GM12878 (cell line): ENCODE data around the gene DUT. TPM values are rescaled to one million over a fixed set of nuclear protein-coding genes. Genes with fewer than 3 reads are reported as not detected.

Source experiments
- ATAC-seq: fragments of 200-7000 bp; cut with Tn5 transposase; 3 replicates; pipeline ENCODE4 v1.9.1; 2020; ENCODE audit warnings: mild to moderate bottlenecking, moderate library complexity
- BruUV-seq: library from RNA; stranded (reverse); fragments of 400-500 nt; replicated peaks from 2 replicates; lab custom pipeline; 2021; lab: Mats Ljungman, UMichigan
- CTCF ChIA-PET: fragments of 300-600 bp; sonication (Branson Sonifier 250); formaldehyde crosslinking; extraction: SDS; loops from one replicate; lab custom pipeline; 2021; ENCODE audit warnings: inconsistent platforms; lab: Yijun Ruan, JAX
- POLR2A ChIA-PET: fragments of 350-600 bp; formaldehyde crosslinking; extraction: SDS; loops from one replicate; lab custom pipeline; 2021; ENCODE audit warnings: inconsistent platforms; lab: Charles Lee
- RAD21 ChIA-PET: fragments of 300-600 bp; sonication (Branson Sonifier 250); formaldehyde crosslinking; loops from one replicate; lab custom pipeline; 2023; ENCODE audit warnings: antibody characterized with exemption; ENCODE audit not compliant: unreplicated experiment; lab: Charles Lee
- SMC1A ChIA-PET: fragments of 300-600 bp; sonication (Branson Sonifier 250); formaldehyde crosslinking; loops from one replicate; lab custom pipeline; 2023; ENCODE audit not compliant: unreplicated experiment, uncharacterized antibody; lab: Charles Lee
- DNase-seq: peaks from one replicate; pipeline ENCODE4 v3.0.0-alpha.2; 2011; ENCODE audit warnings: low read depth, low spot score
- FAIRE-seq: peaks from 3 replicates; lab custom pipeline; 2011; peaks lifted over from hg19 to GRCh38; lab: Jason Lieb, UNC
- H2AFZ ChIP-seq: 2 replicates; pipeline ENCODE4 v1.6.0; 2011; ENCODE audit warnings: low read depth, low read length, control low read depth; ENCODE audit not compliant: control insufficient read depth
- H3K27ac ChIP-seq: 2 replicates; pipeline ENCODE4 v1.5.1; 2011; ENCODE audit warnings: control low read depth; ENCODE audit not compliant: control insufficient read depth, insufficient read depth
- H3K27me3 ChIP-seq, 2 experiments: replicated peaks in 1 of 2; 2 replicates each; pipeline versions ENCODE4 v1.6.0 to v1.6.1; 2011; ENCODE audit warnings: low read length in 1 of 2; ENCODE audit not compliant: control insufficient read depth in 2 of 2, insufficient read depth in 2 of 2
- H3K36me3 ChIP-seq, 2 experiments: 2 replicates each; pipeline ENCODE4 v1.5.1; 2011; ENCODE audit warnings: low read length in 1 of 2; ENCODE audit not compliant: control insufficient read depth in 2 of 2, insufficient read depth in 2 of 2
- H3K4me1 ChIP-seq: 2 replicates; pipeline ENCODE4 v1.6.1; 2011; ENCODE audit warnings: mild to moderate bottlenecking, low read length, moderate library complexity, mixed read lengths; ENCODE audit not compliant: control insufficient read depth, insufficient read depth
- H3K4me2 ChIP-seq: 2 replicates; pipeline ENCODE4 v1.6.0; 2011; ENCODE audit warnings: control low read depth; ENCODE audit not compliant: control insufficient read depth, insufficient read depth
- H3K4me3 ChIP-seq: fragments of 200-600 bp; sonication (generic); 2 replicates; pipeline ENCODE4 v1.5.1; 2016
- H3K79me2 ChIP-seq: 2 replicates; pipeline ENCODE4 v1.6.0; 2011; ENCODE audit warnings: low read length; ENCODE audit not compliant: control insufficient read depth, insufficient read depth
- H3K9ac ChIP-seq: 2 replicates; pipeline ENCODE4 v1.8.0; 2011; ENCODE audit warnings: low read length, control low read depth, mixed read lengths; ENCODE audit not compliant: control insufficient read depth, insufficient read depth
- H3K9me3 ChIP-seq: replicated peaks from 3 replicates; pipeline ENCODE4 v1.5.1; 2011; ENCODE audit warnings: mild to moderate bottlenecking, low read length; ENCODE audit not compliant: control insufficient read depth, insufficient read depth
- H4K20me1 ChIP-seq: 2 replicates; pipeline ENCODE4 v1.6.0; 2011; ENCODE audit not compliant: control insufficient read depth, insufficient read depth
- FOS ChIP-seq: IDR thresholded peaks from 3 replicates; pipeline ENCODE4 v1.6.1; 2011; ENCODE audit warnings: borderline replicate concordance; ENCODE audit not compliant: insufficient read length; ENCODE audit errors: extremely low read depth
- MYC ChIP-seq: IDR thresholded peaks from 2 replicates; pipeline ENCODE4 v1.6.1; 2011; ENCODE audit warnings: mild to moderate bottlenecking, low read length, moderate library complexity, inconsistent platforms; ENCODE audit not compliant: insufficient read depth, insufficient replicate concordance, insufficient read length, severe bottlenecking
- WGBS: methylation state at CpG from one replicate; pipeline ENCODE4 v1.1.6; 2016; ENCODE audit warnings: low lambda C conversion rate; ENCODE audit not compliant: insufficient replicate concordance, insufficient coverage; ENCODE audit errors: missing lambda C conversion rate; 5-methylcytosine and 5-hydroxymethylcytosine counted together
- in situ Hi-C: fragments of 300-500 bp; cut with MboI; formaldehyde crosslinking; loops from 9 replicates; pipeline ENCODE4 v1.14.3; 2018; ENCODE audit warnings: mixed read lengths
- intact Hi-C: fragments of 100-400 bp; cut with micrococcal nuclease; formaldehyde crosslinking; loops from one replicate; pipeline ENCODE4 v1.14.2; 2022; ENCODE audit not compliant: unreplicated experiment
- polyA plus RNA-seq, 11 experiments: library from polyadenylated mRNA; depleted of rRNA in 4 of 11; unstranded in 6 of 11; stranded (reverse) in 5 of 11; fragments of >200 nt; fragmentation: Nextera tagmentation in 4 of 11; fragmentation: Illumina TruSeq in 1 of 11; extraction: Ambion mirVana in 4 of 11; extraction: Trizol in 1 of 11; gene quantifications; 1 replicate in 1 of 11; 2 replicates in 10 of 11; pipeline versions ENCODE4 v1.2.1 to v1.2.3, GENCODE V29; 2011 to 2016; ENCODE audit warnings: inconsistent platforms in 2 of 11, missing spikeins in 2 of 11, low read depth in 1 of 11
- total RNA-seq, 4 experiments: library from RNA; depleted of rRNA in 3 of 4; stranded (reverse); fragments of >200 nt in 3 of 4; fragmentation: Illumina TruSeq in 1 of 4; extraction: Trizol in 1 of 4; gene quantifications; 2 replicates each; pipeline versions ENCODE4 v1.2.1 to v1.2.3, GENCODE V29; 2013 to 2021
- TF ChIP-seq, protein P1 (sequence below): fragments of 450-650 bp; IDR thresholded peaks from 2 replicates; pipeline ENCODE4 v1.6.1; 2017; ENCODE audit warnings: mild to moderate bottlenecking

Gene DUT
- total and polyA plus RNA-seq, 10 of the 15 experiments (the other 5 are each of a cell fraction or from before 2014, with no cell fraction given), result 20.1 to 452 (median 149) TPM

DNA sequence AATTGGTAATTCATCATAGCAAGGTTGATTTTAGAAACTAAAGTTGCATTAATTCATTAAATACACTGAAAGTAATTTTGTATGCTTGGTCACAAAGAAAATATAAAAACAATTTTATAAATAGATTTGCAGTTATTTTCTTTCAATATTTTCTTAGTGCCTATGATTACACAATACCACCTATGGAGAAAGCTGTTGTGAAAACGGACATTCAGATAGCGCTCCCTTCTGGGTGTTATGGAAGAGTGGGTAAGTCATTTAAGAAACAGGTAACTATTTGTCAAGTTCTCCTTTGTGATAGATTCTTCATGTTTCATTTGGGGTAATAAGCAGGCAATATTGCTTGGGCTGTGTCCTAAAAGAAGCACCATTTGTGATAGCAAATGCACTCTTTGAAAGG lies 3.0 kb downstream of the DUT start:
- CTCF ChIA-PET, result interaction anchor here (1.4 to 6.6 kb wide), 2 partner anchors 9 to 21 kb away, joined by 4 to 123 read pairs; no protein-coding TSS in a partner anchor
- Histone ChIP-seq H2AFZ (no peak overlapping the region), H3K9me3 (no peaks in the 10 kb centered on the region), H3K4me1 (peaks cover 3% of the 10 kb centered on the region; the same call in 1 of the 2 replicates), H3K36me3 (peaks cover 2 to 13% of the 10 kb centered on the region in 2 experiments), H3K4me2 (peak overlapping the region; percentile 89; the same call in 1 of the 2 replicates), H4K20me1 (no peaks in the 10 kb centered on the region), H3K79me2 (peaks cover 56% of the 10 kb centered on the region), H3K27me3 (no peaks in the 10 kb centered on the region), H3K9ac (no peak overlapping the region), H3K4me3 (0 out of 2 replicates have a peak overlapping the region, but pooled peaks have one; percentile 91), H3K27ac (no peak overlapping the region)
- TF ChIP-seq MYC (no peak), FOS (no peak)
- TF ChIP-seq, protein P1, sequence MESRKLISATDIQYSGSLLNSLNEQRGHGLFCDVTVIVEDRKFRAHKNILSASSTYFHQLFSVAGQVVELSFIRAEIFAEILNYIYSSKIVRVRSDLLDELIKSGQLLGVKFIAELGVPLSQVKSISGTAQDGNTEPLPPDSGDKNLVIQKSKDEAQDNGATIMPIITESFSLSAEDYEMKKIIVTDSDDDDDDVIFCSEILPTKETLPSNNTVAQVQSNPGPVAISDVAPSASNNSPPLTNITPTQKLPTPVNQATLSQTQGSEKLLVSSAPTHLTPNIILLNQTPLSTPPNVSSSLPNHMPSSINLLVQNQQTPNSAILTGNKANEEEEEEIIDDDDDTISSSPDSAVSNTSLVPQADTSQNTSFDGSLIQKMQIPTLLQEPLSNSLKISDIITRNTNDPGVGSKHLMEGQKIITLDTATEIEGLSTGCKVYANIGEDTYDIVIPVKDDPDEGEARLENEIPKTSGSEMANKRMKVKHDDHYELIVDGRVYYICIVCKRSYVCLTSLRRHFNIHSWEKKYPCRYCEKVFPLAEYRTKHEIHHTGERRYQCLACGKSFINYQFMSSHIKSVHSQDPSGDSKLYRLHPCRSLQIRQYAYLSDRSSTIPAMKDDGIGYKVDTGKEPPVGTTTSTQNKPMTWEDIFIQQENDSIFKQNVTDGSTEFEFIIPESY, result no peak
- FAIRE-seq (no peak), DNase-seq (no peak), ATAC-seq (no peak)
- RAD21 ChIA-PET, result interaction anchor here (1.1 to 3.7 kb wide), 4 partner anchors 9 to 49 kb away, joined by 3 to 23 read pairs (median 4); no protein-coding TSS in a partner anchor
- WGBS, result 76% methylated on average over 2 of the region's 2 CpGs
- BruUV-seq, result no TSS peak
- POLR2A ChIA-PET, result no interaction called here
- intact Hi-C loops (loop anchor here (10.0 kb wide), 1 partner anchor 1291 kb away; the partner anchor contains the start of genes DTWD1 and FAM227B), in situ Hi-C loops (loop anchor here (25.0 kb wide), 1 partner anchor 1278 kb away; the partner anchor contains the start of genes DTWD1 and FAM227B)
- SMC1A ChIA-PET, result interaction anchor here (0.9 to 4.1 kb wide), 5 partner anchors 8 to 49 kb away, joined by 4 to 43 read pairs (median 6); no protein-coding TSS in a partner anchor
